A549 (cell line): Measurements from ENCODE around the gene GAA.

Experiments used
- CTCF ChIP-seq: fragments of >200 bp; sonication (Bioruptor Twin); formaldehyde crosslinking; IDR thresholded peaks from 3 replicates; pipeline ENCODE4 v1.5.1; 2016
- POLR2A ChIP-seq: IDR thresholded peaks from 2 replicates; pipeline ENCODE4 v1.6.1; 2012; ENCODE audit warnings: mild to moderate bottlenecking, low read length
- RAD21 ChIP-seq, 2 experiments: fragments of >200 bp in 1 of 2; sonication (Bioruptor Twin) in 1 of 2; formaldehyde crosslinking in 1 of 2; IDR thresholded peaks in 1 of 2; conservative IDR thresholded peaks in 1 of 2; 2 replicates in 1 of 2; 3 replicates in 1 of 2; pipeline ENCODE4 v1.6.1; 2012 to 2018; ENCODE audit warnings: inconsistent platforms in 1 of 2
- RARB ChIP-seq: fragments of 250-450 bp; sonication (Bioruptor Pico); IDR thresholded peaks from 2 replicates; pipeline ENCODE4 v1.8.0; 2021; ENCODE audit warnings: mild to moderate bottlenecking, moderate library complexity
- RNF2 ChIP-seq: fragments of 200-600 bp; sonication (generic); IDR thresholded peaks from 2 replicates; pipeline ENCODE4 v1.6.1; 2016; ENCODE audit warnings: low read depth, mild to moderate bottlenecking, antibody characterized with exemption, moderate library complexity, borderline replicate concordance
- ZNF302 ChIP-seq: fragments of 250-450 bp; sonication (Bioruptor Pico); IDR thresholded peaks from 2 replicates; pipeline ENCODE4 v1.9.0; 2021; ENCODE audit warnings: inconsistent platforms, mild to moderate bottlenecking, moderate library complexity

- no peak for TF ChIP-seq RAD21 (conservative IDR thresholded peaks at IDR 0.05 in 1 of 2, IDR thresholded peaks at IDR 0.05 in 1 of 2)
- TF ChIP-seq CTCF: no peak
- TF ChIP-seq POLR2A: no peak
- TF ChIP-seq ZNF302: no peak
- no peak for TF ChIP-seq RARB
- no peak for TF ChIP-seq RNF2
Measured at GRCh38 chr17:80071116-80071841, 30.1 kb upstream of the GAA start.
